Peyer's patch (tissue), 4 donors: ENCODE measurements around the gene KDM2B.

Source experiments
- CTCF ChIP-seq, 6 experiments: fragments of 450-650 bp in 4 of 6; fragments of 200-600 bp in 2 of 6; sonication (generic) in 1 of 6; IDR thresholded peaks; one replicate each; pipeline ENCODE4 v1.5.1; 2017 to 2019; ENCODE audit warnings: antibody characterized with exemption in 6 of 6, mild to moderate bottlenecking in 3 of 6, moderate library complexity in 1 of 6
- POLR2A ChIP-seq, 2 donors: fragments of 450-650 bp; IDR thresholded peaks; one replicate each; pipeline ENCODE4 v1.5.1; 2017; ENCODE audit warnings: antibody characterized with exemption in 2 of 2, mild to moderate bottlenecking in 2 of 2, moderate library complexity in 2 of 2

- TF ChIP-seq CTCF (IDR thresholded peaks at IDR 0.05) (no peak), POLR2A (IDR thresholded peaks at IDR 0.05) (no peak)
Observed at GRCh38 chr12:121603581-121603980, 22.8 kb upstream of the KDM2B start.
